Stimulated activated CD4-positive, alpha-beta T cell treated with anti-CD3 and anti-CD28 coated beads, TNF-alpha, amount 100 ng/mL, for 1 hour (primary cell): Measurements from ENCODE around the gene WRNIP1.

Experiments
- DNase-seq, 3 donors: peaks; one replicate each; pipeline ENCODE4 v3.0.0-alpha.2; 2020; ENCODE audit warnings: low read depth in 3 of 3, low spot score in 1 of 3

The WRNIP1 gene

DNA sequence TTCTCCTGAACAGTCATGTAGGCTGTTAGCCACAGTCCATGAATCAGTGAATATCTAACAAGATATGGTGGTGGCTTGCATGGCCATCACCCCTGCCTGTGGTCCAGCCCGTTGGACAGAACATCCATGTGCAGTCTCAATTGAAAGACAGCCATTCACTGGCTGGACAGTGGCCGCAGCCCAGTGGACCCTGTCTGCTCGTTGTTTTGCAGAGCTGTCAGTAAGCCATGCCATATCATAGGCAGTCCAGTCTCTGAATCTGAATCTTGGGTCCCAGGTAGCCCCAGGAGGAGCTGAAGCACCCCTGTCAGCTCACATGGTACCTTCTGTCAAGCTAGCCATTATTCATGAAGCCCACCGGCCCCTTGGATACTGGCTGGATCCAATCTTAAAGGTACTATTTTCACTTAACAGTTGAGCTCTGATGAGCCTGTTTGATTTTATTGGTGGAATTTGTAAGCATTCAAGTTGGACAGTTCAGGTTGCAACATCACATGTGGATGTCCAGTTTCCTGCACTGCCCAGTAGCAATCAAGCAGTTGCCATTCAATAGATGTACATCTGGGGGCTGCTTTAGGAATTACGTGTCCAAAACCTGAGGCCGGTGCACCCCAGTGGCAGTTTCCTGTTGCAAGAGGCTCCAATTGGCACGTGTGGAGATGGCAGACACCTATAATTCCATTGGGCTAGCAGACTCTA lies 38.7 kb downstream of the WRNIP1 start:
- DNase-seq = no peak

GRCh38 chr6:2804516-2804915 lies 39.3 kb downstream of the WRNIP1 start:
- no peak for DNase-seq

- DNase-seq = no peak
Measured at GRCh38 chr6:2805031-2805430, 39.8 kb downstream of the WRNIP1 start.

GRCh38 chr6:2806644-2807043 lies 41.5 kb downstream of the WRNIP1 start:
- no peak for DNase-seq

DNA sequence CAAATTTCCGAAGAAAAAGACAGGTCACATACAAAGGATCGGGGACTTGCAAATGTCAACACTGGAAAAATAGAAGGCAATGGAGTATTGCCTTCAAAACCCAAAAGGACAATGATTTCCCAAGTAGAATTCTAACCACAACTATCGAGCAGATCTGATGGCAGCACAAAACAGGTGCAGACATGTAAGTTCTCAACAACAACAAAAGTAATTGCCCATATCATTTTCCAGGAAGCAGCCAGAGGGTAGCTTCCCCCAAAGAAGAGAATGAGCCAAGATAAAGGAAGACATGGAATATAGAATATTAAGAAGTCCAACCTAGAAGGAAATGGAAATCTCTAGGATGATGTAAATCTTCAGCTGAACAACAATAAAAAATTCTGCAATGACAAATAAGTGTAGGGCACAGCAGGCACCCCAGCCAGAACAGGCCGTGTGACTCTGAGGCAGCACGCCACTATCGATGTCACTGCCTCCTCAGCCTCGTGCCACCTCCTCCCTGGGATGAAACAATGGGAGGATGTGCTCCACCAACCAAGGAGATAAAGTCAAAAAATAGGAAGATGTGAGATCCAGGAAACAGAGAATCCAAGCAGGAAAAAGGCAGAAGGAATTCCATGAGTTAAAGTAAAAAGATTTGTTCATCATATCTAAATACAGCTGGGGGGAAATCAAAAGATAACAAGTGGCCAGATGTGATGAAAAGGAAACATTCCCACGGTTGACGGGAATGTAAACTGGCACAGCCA lies 42.3 kb downstream of the WRNIP1 start:
- no peak for DNase-seq

GRCh38 chr6:2809015-2809414 lies 43.8 kb downstream of the WRNIP1 start:
- DNase-seq = no peak

DNA sequence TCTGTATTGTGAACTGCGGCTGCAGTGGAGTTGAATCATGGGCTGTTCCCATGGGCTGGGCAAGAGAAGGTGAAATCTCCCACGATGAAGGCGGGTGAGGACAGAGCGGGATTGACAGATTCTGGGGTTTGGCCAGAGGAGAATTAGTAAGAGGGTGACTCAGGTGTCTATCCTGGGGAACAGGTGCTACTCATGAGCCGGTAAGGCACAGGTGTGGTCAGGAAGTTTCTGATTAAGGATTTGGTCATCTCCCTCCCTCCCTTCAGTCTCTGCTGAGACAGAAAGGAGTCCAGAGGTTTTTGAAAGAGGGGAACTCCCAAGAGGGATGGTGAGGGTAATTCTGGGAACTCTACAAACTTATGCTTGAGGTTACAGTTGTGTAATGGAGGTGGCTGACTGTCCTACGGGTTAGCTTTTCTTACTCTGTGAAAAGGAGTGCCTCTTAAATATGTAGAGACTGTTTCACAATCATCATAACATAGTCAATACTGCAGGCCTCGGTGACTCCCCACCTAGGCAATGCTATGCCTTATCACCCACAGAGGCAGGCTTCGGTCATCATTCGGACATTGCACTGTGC lies 45.0 kb downstream of the WRNIP1 start:
- no peak for DNase-seq

- DNase-seq = no peak
Measured at GRCh38 chr6:2812695-2813094, 47.5 kb downstream of the WRNIP1 start.

GRCh38 chr6:2816158-2816557 lies 51.0 kb downstream of the WRNIP1 start:
- no peak for DNase-seq

GRCh38 chr6:2817903-2818443 lies 52.8 kb downstream of the WRNIP1 start:
- no peak for DNase-seq

DNA sequence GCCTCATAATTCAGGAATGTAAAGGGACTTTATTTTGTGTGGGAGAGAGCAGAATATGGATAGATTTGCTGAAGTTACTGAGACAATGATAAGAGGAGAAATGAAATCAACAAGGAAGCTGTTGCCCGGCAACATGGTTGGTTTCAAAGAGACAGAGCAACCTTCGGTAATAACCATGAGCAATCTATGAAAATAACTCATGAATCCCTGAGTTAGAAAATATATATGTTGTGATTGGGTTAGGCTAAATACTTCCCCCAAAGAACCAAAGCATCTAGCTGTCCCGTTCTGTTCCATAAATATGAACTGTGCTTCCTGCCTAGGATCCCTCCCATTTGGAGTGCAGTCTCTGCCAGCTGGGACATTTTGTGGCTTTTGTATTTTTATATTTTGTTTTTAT lies 53.4 kb downstream of the WRNIP1 start:
- DNase-seq = no peak

GRCh38 chr6:2819115-2819514 lies 53.9 kb downstream of the WRNIP1 start:
- no peak for DNase-seq

DNA sequence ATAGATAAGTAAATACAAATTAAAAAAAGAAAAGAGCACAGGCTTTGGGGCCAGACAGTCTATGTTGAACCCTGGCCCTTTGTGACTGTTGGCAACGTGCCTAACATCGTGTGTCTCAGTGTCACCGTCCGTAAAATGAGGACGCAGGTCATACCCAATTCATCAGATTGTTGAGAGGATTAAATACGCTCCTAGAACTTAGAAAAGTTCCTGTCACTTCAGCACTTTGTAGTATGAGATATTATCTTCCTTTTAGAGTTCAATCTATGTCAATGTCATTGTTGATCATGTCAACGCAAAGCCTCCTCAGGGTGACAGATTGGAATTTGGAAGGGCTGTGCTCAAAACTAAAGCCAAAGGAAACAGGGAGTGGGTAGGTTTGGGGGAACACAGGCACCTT lies 54.8 kb downstream of the WRNIP1 start:
- no peak for DNase-seq

GRCh38 chr6:2820415-2820814 lies 55.2 kb downstream of the WRNIP1 start:
- no peak for DNase-seq

- no peak for DNase-seq
Measured at GRCh38 chr6:2821554-2821953, 56.4 kb downstream of the WRNIP1 start.

DNA sequence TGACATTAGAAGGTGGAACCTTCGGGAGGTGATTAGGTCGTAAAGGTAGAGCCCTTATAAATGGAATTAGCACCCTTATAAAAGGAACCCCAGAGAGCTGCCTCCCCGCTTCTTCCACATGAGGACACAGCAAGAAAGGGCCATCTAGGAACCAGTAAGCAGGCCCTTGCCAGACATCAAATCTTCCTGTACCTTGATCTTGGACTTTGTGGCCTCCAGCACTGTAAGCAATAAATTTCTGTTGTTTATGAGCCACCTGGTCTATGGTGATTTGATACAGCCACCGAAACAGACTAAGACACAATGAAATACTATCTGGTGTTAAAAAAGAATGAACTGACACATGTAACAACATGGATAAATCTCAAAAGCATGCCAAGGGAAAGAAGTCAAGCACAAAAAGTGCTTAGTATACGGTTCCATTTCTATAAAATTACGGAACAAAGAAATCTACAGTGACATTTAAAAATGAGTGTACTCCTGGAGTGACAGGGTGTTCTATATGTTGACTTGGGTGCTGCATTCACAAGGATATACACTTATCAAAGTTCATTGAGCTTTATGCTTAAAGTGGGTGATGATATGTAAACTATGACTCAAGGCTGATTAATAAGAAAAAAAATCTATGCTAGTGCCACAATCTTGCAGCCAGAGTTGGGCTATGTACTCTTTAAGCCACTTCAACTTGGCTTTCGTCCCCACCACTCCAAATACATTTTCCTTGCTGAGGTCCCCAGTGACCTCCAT lies 58.1 kb downstream of the WRNIP1 start:
- DNase-seq = no peak

- no peak for DNase-seq
Measured at GRCh38 chr6:2826131-2826530, 60.9 kb downstream of the WRNIP1 start.

- DNase-seq = no peak
Measured at GRCh38 chr6:2827142-2827541, 61.9 kb downstream of the WRNIP1 start.

DNA sequence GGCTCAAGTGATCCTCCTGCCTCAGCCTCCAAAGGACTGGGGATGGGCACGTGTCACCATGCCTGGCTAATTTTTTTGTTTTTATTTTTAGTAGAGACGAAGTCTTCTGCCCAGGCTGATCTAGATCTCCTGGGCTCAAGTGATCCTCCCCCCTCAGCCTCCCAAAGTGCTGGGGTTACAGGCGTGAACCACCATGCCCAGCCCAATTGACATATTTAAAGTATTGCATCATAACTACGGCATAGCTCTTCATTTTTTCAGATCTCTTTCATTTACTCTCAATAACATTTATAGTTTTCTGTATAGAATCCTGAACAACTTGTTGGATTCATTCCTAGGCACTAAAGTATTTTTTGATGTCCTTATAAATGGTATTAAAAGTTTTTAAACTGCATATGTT lies 63.4 kb downstream of the WRNIP1 start:
- no peak for DNase-seq

DNA sequence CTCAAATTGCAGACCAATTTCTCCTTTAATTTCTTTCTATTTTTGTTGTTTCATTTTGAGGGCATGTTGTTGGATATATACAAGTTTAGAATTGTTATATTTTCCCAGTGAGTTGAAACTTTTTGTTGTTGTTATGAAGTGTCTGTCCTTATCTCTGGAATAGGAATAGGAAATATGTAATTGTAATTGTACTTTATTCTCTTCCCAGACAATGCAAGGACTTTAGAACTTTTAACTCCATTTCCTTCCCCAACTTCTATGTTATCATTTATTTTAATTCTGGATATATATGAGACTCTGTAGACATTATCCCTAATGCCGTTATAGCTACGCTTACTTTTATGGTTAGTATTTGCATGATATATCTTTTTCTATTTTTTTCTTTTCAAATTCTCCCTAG lies 64.1 kb downstream of the WRNIP1 start:
- DNase-seq = no peak

- DNase-seq = no peak
Measured at GRCh38 chr6:2830183-2830582, 65.0 kb downstream of the WRNIP1 start.

GRCh38 chr6:2831392-2831791 lies 66.2 kb downstream of the WRNIP1 start:
- no peak for DNase-seq
